ENCODE data around the gene MS4A10.

Gene MS4A10

GRCh38 chr11:60767388-60767811 lies 17.7 kb upstream of the MS4A10 start:
- H3K9ac ChIP-seq (ENCODE audit: low read depth, low read length), result no peak overlapping the region
- no peaks in the 10 kb centered on the region for H3K36me3 ChIP-seq (ENCODE audit: insufficient read depth, low read length)
- no peak overlapping the region for H3K4me3 ChIP-seq (ENCODE audit: low read length)
- no peak overlapping the region for H3K27ac ChIP-seq (ENCODE audit: low read depth, low read length)
- WGBS, result 70% methylated on average over 26 of the region's 26 CpGs
- no peaks in the 10 kb centered on the region for H3K9me3 ChIP-seq (ENCODE audit: insufficient read depth, low read depth, low read length)
- H3K4me1 ChIP-seq (ENCODE audit: insufficient read depth, low read length), result no peaks in the 10 kb centered on the region
- 0 out of 2 replicates have a peak, but pooled peaks cover 3% of the 10 kb centered on the region for H3K27me3 ChIP-seq (ENCODE audit: insufficient read depth, low read length)

- H3K9ac ChIP-seq (ENCODE audit: low read depth, low read length), result no peak overlapping the region
- 95% methylated on average over 8 of the region's 8 CpGs for WGBS
Measured at GRCh38 chr11:60768202-60768601, 16.9 kb upstream of the MS4A10 start.

DNA sequence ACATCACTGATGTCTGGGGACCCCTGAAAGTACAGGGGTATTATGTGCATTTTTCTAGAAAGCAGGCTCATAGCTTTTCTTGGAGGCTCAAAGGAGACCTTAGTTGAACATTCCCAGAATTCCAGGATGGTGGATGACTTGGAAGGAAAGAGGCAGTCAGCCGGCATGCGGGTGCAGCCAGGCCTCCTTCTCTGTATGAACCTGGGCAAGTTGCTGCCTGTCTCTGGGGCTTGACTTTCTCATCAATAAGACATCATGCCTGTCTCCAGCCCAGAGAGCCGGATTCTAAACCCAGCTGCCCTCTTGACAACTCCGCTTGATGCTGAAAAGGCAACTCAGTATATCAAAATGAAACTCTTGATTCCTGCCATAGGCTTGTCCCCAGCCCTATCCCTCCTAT lies 15.9 kb upstream of the MS4A10 start:
- H3K9me3 ChIP-seq (ENCODE audit: insufficient read depth, low read depth, low read length), result no peaks in the 10 kb centered on the region
- H3K4me1 ChIP-seq (ENCODE audit: insufficient read depth, low read length), result no peaks in the 10 kb centered on the region
- H3K36me3 ChIP-seq (ENCODE audit: insufficient read depth, low read length), result no peaks in the 10 kb centered on the region
- H3K4me3 ChIP-seq (ENCODE audit: low read length), result no peak overlapping the region
- H3K9ac ChIP-seq (ENCODE audit: low read depth, low read length), result no peak overlapping the region
- WGBS, result 89% methylated on average over 4 of the region's 4 CpGs
- no peak overlapping the region for H3K27ac ChIP-seq (ENCODE audit: low read depth, low read length)
- 0 out of 2 replicates have a peak, but pooled peaks cover 3% of the 10 kb centered on the region for H3K27me3 ChIP-seq (ENCODE audit: insufficient read depth, low read length)

More at GRCh38 chr11:60768202-60768601, 16.9 kb upstream of the MS4A10 start:
- Histone ChIP-seq H3K4me1 (ENCODE audit: insufficient read depth, low read length) (no peaks in the 10 kb centered on the region), H3K36me3 (ENCODE audit: insufficient read depth, low read length) (no peaks in the 10 kb centered on the region), H3K27me3 (ENCODE audit: insufficient read depth, low read length) (0 out of 2 replicates have a peak, but pooled peaks cover 3% of the 10 kb centered on the region), H3K27ac (ENCODE audit: low read depth, low read length) (no peak overlapping the region), H3K9me3 (ENCODE audit: insufficient read depth, low read depth, low read length) (no peaks in the 10 kb centered on the region), H3K4me3 (ENCODE audit: low read length) (no peak overlapping the region)

DNA sequence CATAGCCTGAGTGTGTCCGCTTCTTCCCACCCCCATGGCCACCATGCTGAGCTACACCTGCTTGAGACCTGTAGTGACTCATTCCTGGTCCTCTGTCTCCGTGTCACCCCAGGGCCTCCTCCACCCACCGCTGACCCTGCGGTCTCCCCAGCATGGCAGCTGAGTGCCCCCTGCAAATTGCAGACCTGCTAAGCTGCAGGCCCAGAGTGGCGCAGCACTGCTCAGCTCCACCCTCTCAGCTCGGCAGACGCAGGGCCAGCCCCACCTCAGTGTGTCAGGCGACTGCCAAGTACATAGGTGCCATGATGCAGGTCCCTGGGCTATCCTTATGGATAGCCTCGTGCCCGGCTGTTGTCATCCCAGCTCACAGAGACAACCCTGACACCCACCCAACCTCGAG lies 15.3 kb upstream of the MS4A10 start:
- no peak overlapping the region for H3K9ac ChIP-seq (ENCODE audit: low read depth, low read length)
- WGBS, result 91% methylated on average over 11 of the region's 11 CpGs
- no peak overlapping the region for H3K27ac ChIP-seq (ENCODE audit: low read depth, low read length)
- no peaks in the 10 kb centered on the region for H3K9me3 ChIP-seq (ENCODE audit: insufficient read depth, low read depth, low read length)
- H3K4me1 ChIP-seq (ENCODE audit: insufficient read depth, low read length), result no peaks in the 10 kb centered on the region
- no peaks in the 10 kb centered on the region for H3K36me3 ChIP-seq (ENCODE audit: insufficient read depth, low read length)
- no peak overlapping the region for H3K4me3 ChIP-seq (ENCODE audit: low read length)
- 0 out of 2 replicates have a peak, but pooled peaks cover 3% of the 10 kb centered on the region for H3K27me3 ChIP-seq (ENCODE audit: insufficient read depth, low read length)

- no peaks in the 10 kb centered on the region for H3K36me3 ChIP-seq (ENCODE audit: insufficient read depth, low read length)
- no peaks in the 10 kb centered on the region for H3K4me1 ChIP-seq (ENCODE audit: insufficient read depth, low read length)
- H3K9me3 ChIP-seq (ENCODE audit: insufficient read depth, low read depth, low read length), result no peaks in the 10 kb centered on the region
- 91% methylated on average over 4 of the region's 4 CpGs for WGBS
- no peak overlapping the region for H3K4me3 ChIP-seq (ENCODE audit: low read length)
- no peak overlapping the region for H3K9ac ChIP-seq (ENCODE audit: low read depth, low read length)
- 0 out of 2 replicates have a peak, but pooled peaks cover 3% of the 10 kb centered on the region for H3K27me3 ChIP-seq (ENCODE audit: insufficient read depth, low read length)
- H3K27ac ChIP-seq (ENCODE audit: low read depth, low read length), result no peak overlapping the region
Measured at GRCh38 chr11:60771146-60771545, 14.0 kb upstream of the MS4A10 start.

- Histone ChIP-seq H3K36me3 (ENCODE audit: insufficient read depth, low read length) (no peaks in the 10 kb centered on the region), H3K4me1 (ENCODE audit: insufficient read depth, low read length) (no peaks in the 10 kb centered on the region), H3K27me3 (ENCODE audit: insufficient read depth, low read length) (0 out of 2 replicates have a peak, but pooled peaks cover 2% of the 10 kb centered on the region), H3K9ac (ENCODE audit: low read depth, low read length) (no peak overlapping the region), H3K4me3 (ENCODE audit: low read length) (no peak overlapping the region), H3K9me3 (ENCODE audit: insufficient read depth, low read depth, low read length) (no peaks in the 10 kb centered on the region), H3K27ac (ENCODE audit: low read depth, low read length) (no peak overlapping the region)
- 91% methylated on average over 16 of the region's 16 CpGs for WGBS
Measured at GRCh38 chr11:60771879-60772525, 13.1 kb upstream of the MS4A10 start.

GRCh38 chr11:60772666-60773065 lies 12.5 kb upstream of the MS4A10 start:
- no peak overlapping the region for H3K27ac ChIP-seq (ENCODE audit: low read depth, low read length)
- no peaks in the 10 kb centered on the region for H3K27me3 ChIP-seq (ENCODE audit: insufficient read depth, low read length)
- H3K36me3 ChIP-seq (ENCODE audit: insufficient read depth, low read length), result no peaks in the 10 kb centered on the region
- 94% methylated on average over 8 of the region's 8 CpGs for WGBS
- no peaks in the 10 kb centered on the region for H3K9me3 ChIP-seq (ENCODE audit: insufficient read depth, low read depth, low read length)
- no peak overlapping the region for H3K4me3 ChIP-seq (ENCODE audit: low read length)
- no peak overlapping the region for H3K9ac ChIP-seq (ENCODE audit: low read depth, low read length)
- no peaks in the 10 kb centered on the region for H3K4me1 ChIP-seq (ENCODE audit: insufficient read depth, low read length)

GRCh38 chr11:60774726-60775125 lies 10.4 kb upstream of the MS4A10 start:
- Histone ChIP-seq H3K4me3 (ENCODE audit: low read length) (no peak overlapping the region), H3K27ac (ENCODE audit: low read depth, low read length) (no peak overlapping the region), H3K9me3 (ENCODE audit: insufficient read depth, low read depth, low read length) (no peaks in the 10 kb centered on the region), H3K4me1 (ENCODE audit: insufficient read depth, low read length) (no peaks in the 10 kb centered on the region), H3K9ac (ENCODE audit: low read depth, low read length) (no peak overlapping the region), H3K36me3 (ENCODE audit: insufficient read depth, low read length) (no peaks in the 10 kb centered on the region), H3K27me3 (ENCODE audit: insufficient read depth, low read length) (no peaks in the 10 kb centered on the region)
- 88% methylated on average over 13 of the region's 13 CpGs for WGBS

- no peaks in the 10 kb centered on the region for H3K36me3 ChIP-seq (ENCODE audit: insufficient read depth, low read length)
- no peaks in the 10 kb centered on the region for H3K9me3 ChIP-seq (ENCODE audit: insufficient read depth, low read depth, low read length)
- H3K4me3 ChIP-seq (ENCODE audit: low read length), result no peak overlapping the region
- WGBS, result 24% methylated on average over 15 of the region's 15 CpGs
- H3K4me1 ChIP-seq (ENCODE audit: insufficient read depth, low read length), result no peaks in the 10 kb centered on the region
- no peak overlapping the region for H3K27ac ChIP-seq (ENCODE audit: low read depth, low read length)
- H3K9ac ChIP-seq (ENCODE audit: low read depth, low read length), result no peak overlapping the region
- no peaks in the 10 kb centered on the region for H3K27me3 ChIP-seq (ENCODE audit: insufficient read depth, low read length)
Measured at GRCh38 chr11:60775420-60775961, 9.6 kb upstream of the MS4A10 start.

DNA sequence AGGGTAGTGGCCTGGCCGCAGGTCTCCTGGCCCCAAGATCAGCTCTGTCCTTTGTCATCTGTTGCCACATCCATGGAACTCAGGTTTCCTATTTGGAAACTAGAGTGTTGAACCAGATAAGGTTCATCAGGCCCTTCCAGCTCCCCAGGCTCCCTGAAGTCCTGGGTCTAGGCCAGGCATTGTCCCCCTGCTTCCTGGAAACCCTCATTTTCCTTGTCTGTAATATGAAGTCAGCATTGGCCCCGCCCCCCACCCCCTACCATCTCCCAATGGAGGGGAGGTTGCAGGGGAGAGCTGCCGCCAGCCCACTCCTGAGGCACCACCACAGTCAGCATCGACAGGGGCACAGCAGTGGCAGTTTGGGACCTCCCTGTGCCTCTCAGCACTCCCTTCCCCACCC lies 9.0 kb upstream of the MS4A10 start:
- WGBS, result 74% methylated on average over 2 of the region's 4 CpGs
- H3K9ac ChIP-seq (ENCODE audit: low read depth, low read length), result no peak overlapping the region
- no peaks in the 10 kb centered on the region for H3K36me3 ChIP-seq (ENCODE audit: insufficient read depth, low read length)
- no peak overlapping the region for H3K27ac ChIP-seq (ENCODE audit: low read depth, low read length)
- no peaks in the 10 kb centered on the region for H3K27me3 ChIP-seq (ENCODE audit: insufficient read depth, low read length)
- H3K4me1 ChIP-seq (ENCODE audit: insufficient read depth, low read length), result no peaks in the 10 kb centered on the region
- no peaks in the 10 kb centered on the region for H3K9me3 ChIP-seq (ENCODE audit: insufficient read depth, low read depth, low read length)
- H3K4me3 ChIP-seq (ENCODE audit: low read length), result no peak overlapping the region

GRCh38 chr11:60777106-60777505 lies 8.0 kb upstream of the MS4A10 start:
- Histone ChIP-seq H3K4me1 (ENCODE audit: insufficient read depth, low read length) (no peaks in the 10 kb centered on the region), H3K27me3 (ENCODE audit: insufficient read depth, low read length) (no peaks in the 10 kb centered on the region), H3K27ac (ENCODE audit: low read depth, low read length) (no peak overlapping the region), H3K4me3 (ENCODE audit: low read length) (no peak overlapping the region), H3K9ac (ENCODE audit: low read depth, low read length) (no peak overlapping the region), H3K36me3 (ENCODE audit: insufficient read depth, low read length) (no peaks in the 10 kb centered on the region), H3K9me3 (ENCODE audit: insufficient read depth, low read depth, low read length) (no peaks in the 10 kb centered on the region)
- WGBS, result 65% methylated on average over 4 of the region's 4 CpGs

Measured in HUES64 (cell line).